G401 (cell line): ENCODE measurements around the gene CCL21. TPM values are rescaled to one million over a fixed set of nuclear protein-coding genes. Genes with fewer than 3 reads are reported as not detected.

Experiments
- DNase-seq: peaks from one replicate; pipeline ENCODE4 v3.0.0-alpha.2; 2015; ENCODE audit warnings: low spot score
- in situ Hi-C: cut with HindIII; loops from 2 replicates; pipeline ENCODE4 v1.10.0; 2016; ENCODE audit warnings: low sequenced_read_pairs, mixed read lengths
- total RNA-seq: library from RNA; depleted of rRNA; stranded (reverse); fragments of >200 nt; shearing (Covaris generic); gene quantifications from 2 replicates; pipeline ENCODE4 v1.2.3, GENCODE V29; 2014; rRNA removed

Gene CCL21
- total RNA-seq, 1 experiment from 2014 or later: not detected

GRCh38 chr9:34684145-34684544 is 25.8 kb downstream of the CCL21 start:
- no peak for DNase-seq
- in situ Hi-C loops: no loop called here

- no peak for DNase-seq
- in situ Hi-C loops: no loop called here
These were observed 34.1 kb downstream of the CCL21 start for GRCh38 chr9:34675869-34676268.

DNA sequence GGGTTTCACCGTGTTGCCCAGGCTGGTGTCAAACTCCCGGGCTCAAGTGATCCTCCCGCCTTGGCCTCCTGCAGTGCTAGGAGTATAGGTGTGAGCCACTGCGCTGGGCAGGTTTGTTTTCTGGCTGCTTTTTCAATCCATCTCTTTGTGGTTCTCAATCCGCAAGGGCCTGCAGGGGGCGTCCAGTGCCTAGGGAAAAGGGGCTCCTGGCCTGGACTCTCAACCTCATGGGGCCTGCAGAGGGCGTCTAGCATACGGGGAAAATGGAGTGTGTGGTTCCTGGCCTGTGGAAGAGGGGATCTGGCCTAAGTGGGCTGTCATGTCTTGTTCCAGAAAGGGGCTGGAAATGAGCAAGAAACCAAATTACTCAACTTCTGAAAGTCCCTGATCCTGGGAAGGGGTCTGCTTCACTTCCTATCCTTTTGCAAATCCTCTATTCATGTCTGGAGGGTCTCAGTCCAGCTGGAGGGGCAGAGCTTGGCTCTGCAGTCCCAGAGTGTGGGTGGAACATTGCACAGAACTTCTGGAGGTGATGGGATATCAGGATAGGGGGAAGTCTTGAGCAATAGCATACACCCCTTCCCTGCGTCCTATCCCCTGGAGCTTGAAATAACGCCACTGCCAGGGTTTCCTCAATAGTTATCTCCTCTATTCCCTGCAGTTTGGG is 34.8 kb downstream of the CCL21 start:
- in situ Hi-C loops: no loop called here
- peak; percentile 44 for DNase-seq

- in situ Hi-C loops: no loop called here
- no peak for DNase-seq
These were observed 35.5 kb downstream of the CCL21 start for GRCh38 chr9:34674440-34674839.

GRCh38 chr9:34671307-34671706 is 38.6 kb downstream of the CCL21 start:
- no peak for DNase-seq
- in situ Hi-C loops: no loop called here

GRCh38 chr9:34669809-34670562 is 40.0 kb downstream of the CCL21 start:
- in situ Hi-C loops: no loop called here

DNA sequence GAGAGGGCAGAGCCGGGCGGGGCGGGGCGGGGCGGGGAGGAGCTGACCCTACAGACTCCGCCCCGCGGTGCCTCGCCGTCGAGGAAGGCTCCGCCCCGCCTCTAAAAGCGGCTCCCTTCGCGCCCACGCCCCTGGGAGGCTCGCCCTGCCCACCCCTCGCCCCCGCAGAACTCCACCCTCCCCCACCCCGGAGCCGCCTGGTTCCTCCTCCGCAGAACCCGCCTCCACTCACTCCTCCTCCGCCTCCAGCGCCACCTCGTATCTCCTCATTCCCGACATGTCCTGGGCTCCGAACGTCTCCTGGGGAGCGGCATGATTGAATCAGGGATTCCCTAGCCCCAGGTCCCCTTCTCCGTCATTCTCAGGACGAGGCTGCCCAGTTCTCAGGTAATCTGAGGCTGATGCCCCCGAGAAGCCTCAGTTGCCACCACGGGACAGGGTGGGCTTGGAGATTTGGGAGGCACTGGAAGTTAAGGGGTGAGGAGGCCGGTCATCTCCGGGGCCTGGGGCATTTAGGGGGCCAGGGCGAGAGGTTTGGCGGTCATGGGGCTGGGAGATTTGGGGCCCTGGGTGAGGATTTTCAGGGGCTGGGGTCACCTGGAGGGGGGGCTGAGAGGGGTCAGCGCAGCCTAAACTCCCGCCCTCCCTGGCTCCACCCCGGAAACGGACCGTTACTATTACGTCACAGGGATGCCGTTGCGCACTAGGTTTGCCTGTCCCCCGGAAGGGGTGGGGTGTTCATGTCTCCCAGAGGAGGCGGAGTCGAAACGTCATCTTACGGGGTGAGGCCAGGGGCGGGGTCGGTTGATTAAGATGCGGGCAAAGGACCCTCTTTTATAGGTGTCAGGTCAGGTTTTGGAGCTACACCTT is 44.3 kb downstream of the CCL21 start:
- in situ Hi-C loops: no loop called here
- DNase-seq: peak; percentile 99

More at GRCh38 chr9:34669809-34670562, 40.0 kb downstream of the CCL21 start:
- no peak for DNase-seq

- no peak for DNase-seq
These were observed 44.9 kb downstream of the CCL21 start for GRCh38 chr9:34665067-34665380.

GRCh38 chr9:34664281-34665066 is 45.5 kb downstream of the CCL21 start:
- in situ Hi-C loops: no loop called here
- peak; percentile 82 for DNase-seq

More at GRCh38 chr9:34665067-34665380, 44.9 kb downstream of the CCL21 start:
- in situ Hi-C loops: no loop called here

DNA sequence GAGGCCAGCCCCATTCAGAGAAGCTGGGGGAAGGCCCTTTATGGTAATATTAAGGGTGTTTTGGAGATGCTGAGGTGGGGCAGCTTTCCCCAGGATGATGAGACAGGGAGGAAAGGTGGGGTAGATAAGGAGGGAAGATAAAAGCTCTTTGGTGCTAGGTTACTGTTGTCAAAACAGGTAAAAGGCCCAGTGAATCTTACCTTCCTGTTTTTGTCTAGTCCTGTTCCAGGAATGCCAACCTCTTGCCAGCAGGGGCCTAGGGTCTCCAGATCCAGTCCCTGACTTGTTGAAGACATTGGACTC is 46.7 kb downstream of the CCL21 start:
- DNase-seq: no peak
- in situ Hi-C loops: no loop called here

GRCh38 chr9:34662526-34663302 is 47.2 kb downstream of the CCL21 start, which contains the start of gene CCL27:
Gene CCL27, minus strand, starts transcription at chr9:34662657. Its CDS starts 24 bp downstream, at chr9:34662633.
- in situ Hi-C loops: no loop called here
- DNase-seq: no peak

DNA sequence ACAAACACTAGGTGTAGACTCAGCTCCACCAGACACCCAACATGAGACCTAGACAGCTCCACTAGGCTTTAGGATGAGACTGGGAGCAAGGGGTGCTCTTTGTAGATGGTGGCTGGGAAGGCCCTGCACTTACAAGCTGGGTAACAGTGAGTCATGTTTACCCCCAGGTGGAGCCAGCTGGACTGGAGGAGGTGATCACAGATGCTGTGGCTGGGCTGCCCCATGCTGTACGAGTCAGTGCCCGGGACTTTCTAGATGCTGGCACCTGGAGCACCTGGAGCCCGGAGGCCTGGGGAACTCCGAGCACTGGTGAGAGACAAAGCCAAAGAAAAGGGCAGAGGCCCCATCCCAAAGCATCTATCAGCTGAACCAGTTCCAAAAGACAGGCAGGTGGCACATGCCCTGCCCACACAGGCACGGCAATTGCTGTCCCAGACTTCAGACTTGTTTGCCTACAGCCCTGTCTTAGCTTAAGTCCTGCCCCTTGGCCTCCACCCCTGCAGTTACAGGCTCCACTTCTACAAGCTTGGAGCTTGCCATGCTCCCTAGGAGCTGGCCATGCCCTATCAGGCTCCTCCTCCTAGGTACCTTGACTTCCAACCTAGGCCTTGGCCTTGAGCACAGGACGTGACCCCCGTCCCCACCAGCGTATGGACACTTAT is 50.2 kb downstream of the CCL21 start:
- DNase-seq: no peak

More for the DNA sequence above, 50.2 kb downstream of the CCL21 start:
- in situ Hi-C loops: no loop called here

Other genes with a start within 250 kb of the CCL21 start
- gene ENHO, start 187.1 kb downstream of the CCL21 start, total RNA-seq: 10.4 and 18.0 TPM in 2 replicates
- gene CNTFR, start 120.4 kb downstream of the CCL21 start, total RNA-seq: 0.78 and 1.0 TPM in 2 replicates
- gene RPP25L, start 98.0 kb downstream of the CCL21 start, total RNA-seq: 57.9 and 59.4 TPM in 2 replicates
- gene DCTN3, start 89.6 kb downstream of the CCL21 start, total RNA-seq: 105 and 160 TPM in 2 replicates
- 1.5 TPM in 1 of 2 replicates, not detected in the other for gene ARID3C, start 81.1 kb downstream of the CCL21 start, total RNA-seq
- 193 and 208 TPM in 2 replicates for gene SIGMAR1, start 72.3 kb downstream of the CCL21 start, total RNA-seq
- gene GALT, start 63.5 kb downstream of the CCL21 start, total RNA-seq: 41.6 and 51.2 TPM in 2 replicates
- 6.9 and 9.8 TPM in 2 replicates for gene IL11RA, start 58.0 kb downstream of the CCL21 start, total RNA-seq
- not detected in 2 replicates for gene CCL27, start 47.5 kb downstream of the CCL21 start, total RNA-seq
- not detected in 2 replicates for gene CCL19, start 18.9 kb downstream of the CCL21 start, total RNA-seq
- not detected in 2 replicates for gene PHF24, start 248.1 kb upstream of the CCL21 start, total RNA-seq